ENCODE measurements around the gene CLMN. TPM values are rescaled to one million over a fixed set of nuclear protein-coding genes. Genes with fewer than 3 reads are reported as not detected.
"Not testable (repeated sequence)": the region's sequence is repeated elsewhere in the genome, so short reads cannot be mapped to it uniquely, and the experiment has no call there.

Gene CLMN
- total RNA-seq, 2 experiments from 2014 or later: 0.75 to 1.5 TPM

DNA sequence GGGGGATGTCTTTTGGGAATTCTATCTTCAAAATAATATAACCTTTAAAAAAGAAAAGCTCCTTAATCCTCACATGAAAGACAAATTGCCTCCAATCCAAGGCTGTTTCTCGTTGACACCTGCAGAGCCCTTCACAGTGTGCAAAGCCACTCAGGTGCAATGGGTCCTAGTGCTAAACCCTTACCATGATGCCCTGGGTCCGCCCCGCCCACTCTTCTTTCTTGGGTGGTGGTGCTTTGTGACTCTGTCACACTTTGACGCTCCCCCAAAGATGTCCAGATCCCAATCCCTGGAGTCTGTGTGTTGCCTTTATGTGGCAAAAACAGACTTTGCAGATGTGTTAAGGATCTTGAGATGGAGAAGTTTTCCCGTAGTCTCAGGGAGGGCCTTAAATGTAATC lies 29.7 kb downstream of the CLMN start:
- intact Hi-C loops (cut with DNase I, micrococcal nuclease): no loop called here
- no peaks in the 10 kb centered on the region for H3K9me3 Mint-ChIP-seq (ENCODE audit: low read depth)
- ChIA-PET CTCF (no interaction called here), POLR2A (no interaction called here)
- no peak for ATAC-seq
- peaks cover 11% of the 10 kb centered on the region for H3K27me3 Mint-ChIP-seq
- no peak overlapping the region for H3K27ac Mint-ChIP-seq
- H3K4me1 Mint-ChIP-seq: no peaks in the 10 kb centered on the region
- H3K36me3 Mint-ChIP-seq (ENCODE audit: low read depth): no peaks in the 10 kb centered on the region
- DNase-seq: no peak
- no peak overlapping the region for H3K4me3 Mint-ChIP-seq

DNA sequence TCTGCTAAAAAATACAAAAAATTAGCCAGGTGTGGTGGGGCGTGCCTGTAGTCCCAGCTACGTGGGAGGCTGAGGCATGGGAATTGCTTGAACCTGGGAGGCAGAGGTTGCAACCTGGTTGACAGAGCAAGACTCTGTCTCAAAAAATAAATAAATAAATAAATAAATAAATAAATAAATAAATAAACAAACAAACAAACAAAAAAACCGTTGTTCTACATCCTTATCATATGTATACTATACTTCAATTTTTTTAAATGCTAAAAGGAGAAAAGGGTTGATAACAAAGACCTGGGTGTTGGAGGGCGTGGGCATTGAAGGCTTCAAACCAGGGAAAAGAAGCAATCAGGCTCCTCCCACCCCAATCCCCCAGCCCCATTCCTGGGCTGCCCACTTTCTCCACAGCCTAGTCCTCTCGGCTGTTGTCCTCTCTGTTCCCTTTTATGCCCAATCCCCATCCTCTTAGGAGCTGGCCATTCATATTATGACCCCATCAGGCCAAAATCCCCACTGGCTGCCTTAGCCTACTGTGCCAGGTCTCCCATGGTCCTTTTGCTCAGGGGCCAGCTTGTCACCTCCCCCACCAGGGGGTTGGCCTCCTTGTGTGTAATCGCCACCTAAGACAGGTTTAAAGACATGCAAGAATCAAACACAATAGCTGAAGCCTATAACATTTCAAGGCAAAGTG lies 30.2 kb downstream of the CLMN start:
- ChIA-PET CTCF (no interaction called here), POLR2A (no interaction called here)
- peaks cover 9% of the 10 kb centered on the region for H3K27me3 Mint-ChIP-seq
- ATAC-seq: no peak
- H3K4me3 Mint-ChIP-seq: no peak overlapping the region
- H3K9me3 Mint-ChIP-seq (ENCODE audit: low read depth): no peaks in the 10 kb centered on the region
- H3K36me3 Mint-ChIP-seq (ENCODE audit: low read depth): no peaks in the 10 kb centered on the region
- H3K27ac Mint-ChIP-seq: no peak overlapping the region
- intact Hi-C loops (cut with DNase I, micrococcal nuclease): no loop called here
- no peak for DNase-seq
- H3K4me1 Mint-ChIP-seq: no peaks in the 10 kb centered on the region

DNA sequence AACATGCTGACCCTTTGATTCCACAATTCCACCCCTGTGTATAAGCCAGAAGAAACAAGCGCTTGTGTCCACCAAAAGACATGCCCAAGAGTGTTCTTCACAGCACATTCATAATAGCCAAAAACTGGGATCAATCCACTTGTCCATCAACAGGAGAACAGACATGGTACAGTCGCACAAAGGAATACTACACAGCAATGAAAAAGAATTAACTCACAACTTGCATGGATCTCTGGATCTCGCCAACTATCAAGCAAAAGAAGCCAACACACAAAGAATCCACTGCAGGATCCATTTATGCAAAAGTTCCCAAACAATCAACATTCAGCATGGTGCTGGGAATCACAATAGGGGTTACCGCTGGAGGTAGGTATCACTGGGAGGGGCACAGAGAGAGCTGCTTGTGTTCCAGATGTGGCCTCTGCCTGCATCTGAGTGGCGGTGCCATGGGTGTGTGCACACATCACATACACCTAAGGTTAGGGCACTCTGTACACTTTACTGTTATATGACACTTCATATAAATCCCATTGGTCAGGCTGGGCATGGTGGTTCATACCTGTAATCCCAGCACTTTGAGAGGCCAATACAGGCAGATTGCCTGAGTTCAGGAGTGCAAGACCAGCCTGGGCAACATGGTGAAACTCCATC lies 30.9 kb downstream of the CLMN start:
- no peak for ATAC-seq
- CTCF ChIA-PET: interaction anchor here (0.6 kb wide), 1 partner anchor 63 kb away, joined by 4 read pairs; no protein-coding TSS in a partner anchor
- DNase-seq: no peak
- Mint-ChIP-seq H3K4me3 (no peak overlapping the region), H3K4me1 (no peaks in the 10 kb centered on the region), H3K9me3 (ENCODE audit: low read depth) (no peaks in the 10 kb centered on the region), H3K27me3 (peaks cover 9% of the 10 kb centered on the region), H3K36me3 (ENCODE audit: low read depth) (no peaks in the 10 kb centered on the region), H3K27ac (no peak overlapping the region)
- intact Hi-C loops (cut with DNase I, micrococcal nuclease): no loop called here
- POLR2A ChIA-PET: no interaction called here

DNA sequence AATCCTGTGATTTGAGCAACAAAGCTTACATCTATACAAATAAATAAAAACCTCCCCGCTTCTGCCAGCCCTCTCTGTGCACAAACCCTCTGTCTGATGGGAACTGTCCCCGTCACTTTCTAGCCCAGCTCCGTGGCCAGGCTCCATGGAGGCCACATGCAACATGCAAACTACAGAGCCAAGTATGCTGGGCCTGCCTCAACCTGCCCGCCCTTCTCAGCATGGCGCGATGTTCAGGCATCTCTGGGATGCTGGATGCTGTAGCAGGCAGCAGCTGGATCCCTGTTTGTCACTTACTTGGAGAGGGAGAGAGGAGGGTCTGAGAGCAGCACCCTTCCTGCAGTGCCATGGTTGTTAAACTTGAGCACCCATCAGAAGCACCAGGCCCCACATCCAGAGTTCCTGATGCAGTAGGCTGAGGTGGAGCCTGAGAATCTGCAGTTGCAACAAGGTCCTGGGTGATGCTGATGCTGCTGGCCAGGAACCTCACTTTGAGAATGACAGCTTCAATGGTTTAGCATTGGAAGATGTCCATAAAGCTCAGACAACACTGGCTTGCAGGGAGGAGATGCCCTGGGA lies 32.4 kb downstream of the CLMN start:
- ATAC-seq: no peak
- Mint-ChIP-seq H3K4me1 (no peaks in the 10 kb centered on the region), H3K9me3 (ENCODE audit: low read depth) (no peaks in the 10 kb centered on the region), H3K27me3 (peaks cover 9% of the 10 kb centered on the region), H3K36me3 (ENCODE audit: low read depth) (no peaks in the 10 kb centered on the region), H3K27ac (no peak overlapping the region), H3K4me3 (no peak overlapping the region)
- ChIA-PET POLR2A (no interaction called here), CTCF (no interaction called here)
- intact Hi-C loops (cut with DNase I, micrococcal nuclease): no loop called here
- no peak for DNase-seq

DNA sequence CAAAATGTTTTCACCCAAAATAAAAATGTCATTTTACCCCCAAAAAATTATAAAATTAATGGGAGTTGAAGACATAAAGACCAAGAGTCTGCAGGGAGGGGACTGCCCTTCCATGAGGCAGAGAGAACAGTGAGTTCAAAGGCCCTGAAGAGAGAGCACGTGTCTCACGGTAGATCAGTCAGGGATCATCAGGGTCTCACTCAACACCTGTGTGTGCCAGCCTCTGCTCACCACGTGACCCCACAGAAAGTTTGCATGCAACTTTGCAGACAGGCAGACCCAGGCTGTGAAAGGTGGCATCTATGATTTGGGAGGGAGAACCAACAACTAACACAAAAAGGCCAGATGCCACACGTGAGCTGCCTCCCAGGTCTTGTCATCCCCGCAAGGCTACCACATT lies 33.1 kb downstream of the CLMN start:
- ATAC-seq: no peak
- Mint-ChIP-seq H3K9me3 (ENCODE audit: low read depth) (no peaks in the 10 kb centered on the region), H3K4me3 (no peak overlapping the region), H3K36me3 (ENCODE audit: low read depth) (no peaks in the 10 kb centered on the region), H3K27me3 (peaks cover 9% of the 10 kb centered on the region), H3K4me1 (no peaks in the 10 kb centered on the region), H3K27ac (no peak overlapping the region)
- intact Hi-C loops (cut with DNase I, micrococcal nuclease): no loop called here
- ChIA-PET POLR2A (no interaction called here), CTCF (no interaction called here)
- no peak for DNase-seq

DNA sequence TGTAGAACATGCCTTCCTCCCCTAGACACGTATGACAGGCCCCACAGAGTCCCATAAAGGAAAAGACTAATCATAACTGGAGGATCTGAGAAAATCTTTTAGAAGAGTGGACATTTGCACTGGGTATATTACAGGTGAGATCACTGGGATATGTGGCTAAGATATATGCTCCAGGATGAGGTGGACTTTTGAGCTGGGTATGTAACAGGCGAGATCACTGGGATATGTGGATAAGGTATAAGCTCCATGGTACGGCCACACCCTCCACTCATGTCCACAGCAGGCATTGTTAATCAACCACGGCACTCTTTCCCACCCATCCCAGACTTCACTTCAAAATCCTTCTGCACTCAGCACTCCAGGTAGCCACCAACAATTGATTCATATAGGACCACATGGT lies 34.1 kb downstream of the CLMN start:
- Mint-ChIP-seq H3K9me3 (ENCODE audit: low read depth) (no peaks in the 10 kb centered on the region), H3K36me3 (ENCODE audit: low read depth) (no peaks in the 10 kb centered on the region), H3K4me1 (no peaks in the 10 kb centered on the region), H3K27ac (no peak overlapping the region), H3K4me3 (no peak overlapping the region), H3K27me3 (peaks cover 9% of the 10 kb centered on the region)
- ChIA-PET POLR2A (no interaction called here), CTCF (no interaction called here)
- intact Hi-C loops (cut with DNase I, micrococcal nuclease): no loop called here
- DNase-seq (no peak), ATAC-seq (no peak)

DNA sequence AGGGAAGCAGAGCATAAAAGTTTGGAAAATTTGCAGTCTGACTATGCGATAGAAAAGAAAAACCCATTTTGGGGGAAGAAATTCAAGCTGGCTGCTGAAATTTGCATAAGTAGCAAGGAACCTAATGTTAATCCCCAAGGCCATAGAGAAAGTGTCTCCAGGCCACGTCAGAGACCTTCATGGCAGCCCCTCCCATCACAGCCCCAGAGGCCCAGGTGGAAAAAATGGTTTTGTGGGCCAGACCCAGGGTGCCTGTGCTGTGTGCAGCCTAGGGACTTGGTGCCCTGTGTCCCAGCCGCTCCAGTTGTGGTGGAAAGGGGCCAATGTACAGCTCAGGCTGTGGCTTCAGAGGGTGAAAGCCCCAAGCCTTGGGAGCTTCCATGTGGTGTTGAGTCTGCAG lies 35.9 kb downstream of the CLMN start:
- H3K4me3 Mint-ChIP-seq; POLR2A ChIA-PET; H3K27me3 Mint-ChIP-seq; H3K4me1 Mint-ChIP-seq; H3K27ac Mint-ChIP-seq; DNase-seq; ATAC-seq; H3K36me3 Mint-ChIP-seq (ENCODE audit: low read depth); H3K9me3 Mint-ChIP-seq (ENCODE audit: low read depth); intact Hi-C loops (cut with DNase I, micrococcal nuclease); CTCF ChIA-PET: not testable (repeated sequence)

DNA sequence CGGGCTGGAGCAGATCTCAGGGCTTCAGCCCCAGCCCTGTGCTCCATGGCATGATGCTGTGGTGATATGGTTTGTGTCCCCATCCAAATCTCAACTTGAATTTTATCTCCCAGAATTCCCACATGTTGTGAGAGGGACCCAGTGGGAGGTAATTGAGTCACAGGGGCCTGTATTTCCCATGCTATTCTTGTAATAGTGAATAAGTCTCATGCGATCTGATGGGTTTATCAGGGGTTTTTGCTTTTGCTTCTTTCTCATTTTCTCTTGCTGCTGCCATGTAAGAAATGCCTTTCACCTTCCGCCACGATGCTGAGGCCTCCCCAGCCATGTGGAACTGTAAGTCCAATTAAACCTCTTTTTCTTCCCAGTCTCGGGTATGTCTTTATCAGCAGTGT lies 36.7 kb downstream of the CLMN start:
- ATAC-seq; H3K27ac Mint-ChIP-seq; H3K4me3 Mint-ChIP-seq; POLR2A ChIA-PET; H3K9me3 Mint-ChIP-seq (ENCODE audit: low read depth); intact Hi-C loops (cut with DNase I, micrococcal nuclease); H3K36me3 Mint-ChIP-seq (ENCODE audit: low read depth); DNase-seq; H3K4me1 Mint-ChIP-seq; H3K27me3 Mint-ChIP-seq; CTCF ChIA-PET: not testable (repeated sequence)

DNA sequence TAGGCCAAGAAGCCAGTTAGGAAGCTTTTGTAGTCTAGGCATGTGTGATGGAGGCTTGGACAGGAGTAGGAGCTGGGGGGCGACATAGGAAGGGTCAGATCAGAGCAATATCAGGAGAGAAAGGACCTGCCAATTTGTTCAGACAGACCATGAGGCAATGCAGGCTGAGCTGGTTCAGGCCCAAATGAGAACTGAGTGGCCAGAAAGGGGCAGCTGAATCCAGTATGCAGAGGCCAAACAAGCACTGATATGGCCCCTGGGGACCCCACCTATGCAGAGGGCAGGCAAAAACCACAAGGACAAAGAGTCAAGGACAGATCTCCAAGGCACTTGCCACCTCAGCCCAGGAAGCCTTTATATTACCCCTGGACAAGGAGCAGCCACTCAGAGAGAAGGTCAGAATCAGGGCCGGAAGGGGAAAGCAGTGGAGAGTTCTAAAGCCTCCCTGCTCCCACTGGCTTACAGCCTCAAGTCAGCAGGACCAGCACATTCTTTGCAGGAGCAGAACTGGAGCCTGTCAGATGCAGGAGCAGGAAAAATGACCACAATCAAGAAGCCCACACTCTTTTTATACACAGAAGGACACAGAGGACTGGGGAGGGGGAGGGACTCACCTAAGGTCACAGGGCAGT lies 37.2 kb downstream of the CLMN start:
- ChIA-PET CTCF (interaction anchor here (0.7 kb wide), 1 partner anchor 11 kb away, joined by 5 read pairs; no protein-coding TSS in a partner anchor), POLR2A (no interaction called here)
- ATAC-seq: no peak
- intact Hi-C loops (cut with DNase I, micrococcal nuclease): no loop called here
- DNase-seq: no peak
- Mint-ChIP-seq H3K27ac (no peak overlapping the region), H3K27me3 (no peaks in the 10 kb centered on the region), H3K9me3 (ENCODE audit: low read depth) (no peaks in the 10 kb centered on the region), H3K36me3 (ENCODE audit: low read depth) (no peaks in the 10 kb centered on the region), H3K4me3 (no peak overlapping the region), H3K4me1 (no peaks in the 10 kb centered on the region)

DNA sequence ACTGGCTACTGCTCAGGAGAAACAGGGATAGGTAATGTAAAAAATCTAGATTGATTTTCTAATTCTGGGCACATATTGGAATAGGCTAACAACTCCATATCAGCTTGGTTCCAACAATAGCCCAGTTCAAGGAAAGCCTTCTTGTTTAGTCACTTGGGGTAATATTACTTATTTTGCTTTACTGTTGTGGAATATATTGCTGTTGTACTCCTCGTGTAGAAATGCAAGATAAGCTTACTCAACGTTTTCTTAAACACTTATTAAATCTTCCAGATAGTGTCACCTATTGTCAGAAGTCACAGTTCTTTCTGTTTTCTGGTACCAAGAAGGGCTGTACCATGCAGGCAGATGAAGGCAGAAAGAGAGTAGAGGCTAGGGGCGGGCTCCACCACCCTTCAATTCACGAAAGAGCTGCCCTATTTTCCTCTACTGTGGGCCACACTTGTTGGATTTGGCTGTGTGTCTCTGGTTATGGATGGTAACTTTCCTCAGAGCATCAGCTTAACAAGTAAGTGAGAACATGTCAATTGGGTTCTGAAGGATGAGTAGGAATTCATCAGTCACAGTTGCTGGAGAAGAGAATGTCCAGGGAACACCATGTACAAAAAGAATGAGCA lies 38.0 kb downstream of the CLMN start:
- Mint-ChIP-seq H3K4me1 (no peaks in the 10 kb centered on the region), H3K36me3 (ENCODE audit: low read depth) (no peaks in the 10 kb centered on the region), H3K9me3 (ENCODE audit: low read depth) (no peaks in the 10 kb centered on the region), H3K27ac (no peak overlapping the region), H3K27me3 (no peaks in the 10 kb centered on the region), H3K4me3 (no peak overlapping the region)
- intact Hi-C loops (cut with DNase I, micrococcal nuclease): no loop called here
- CTCF ChIA-PET: interaction anchor here (0.7 kb wide), 1 partner anchor 10 kb away, joined by 5 read pairs; no protein-coding TSS in a partner anchor
- no peak for ATAC-seq
- POLR2A ChIA-PET: no interaction called here
- DNase-seq: no peak

DNA sequence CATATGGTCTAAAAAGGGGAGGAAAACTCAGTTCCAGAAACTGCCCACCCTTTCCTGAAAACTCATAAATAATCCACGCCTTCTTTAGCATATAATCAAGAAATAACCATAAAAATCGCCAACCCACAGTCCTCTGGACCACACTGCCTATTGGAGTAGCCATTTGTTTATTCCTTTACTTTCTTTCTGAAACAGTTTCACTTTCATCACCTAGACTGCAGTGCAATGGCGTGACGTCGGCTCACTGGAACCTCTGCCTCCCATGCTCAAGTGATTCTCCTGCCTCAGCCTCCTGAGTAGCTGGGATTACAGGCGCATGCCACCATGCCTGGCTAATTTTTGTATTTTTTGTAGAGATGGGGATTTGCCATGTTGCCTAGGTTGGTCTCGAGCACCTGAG lies 44.2 kb downstream of the CLMN start:
- Mint-ChIP-seq H3K4me3 (no peak overlapping the region), H3K36me3 (ENCODE audit: low read depth) (no peaks in the 10 kb centered on the region), H3K27ac (no peak overlapping the region), H3K27me3 (no peaks in the 10 kb centered on the region), H3K9me3 (ENCODE audit: low read depth) (no peaks in the 10 kb centered on the region), H3K4me1 (no peaks in the 10 kb centered on the region)
- DNase-seq: no peak
- POLR2A ChIA-PET: no interaction called here
- ATAC-seq: no peak
- CTCF ChIA-PET: no interaction called here
- intact Hi-C loops (cut with DNase I, micrococcal nuclease): no loop called here

DNA sequence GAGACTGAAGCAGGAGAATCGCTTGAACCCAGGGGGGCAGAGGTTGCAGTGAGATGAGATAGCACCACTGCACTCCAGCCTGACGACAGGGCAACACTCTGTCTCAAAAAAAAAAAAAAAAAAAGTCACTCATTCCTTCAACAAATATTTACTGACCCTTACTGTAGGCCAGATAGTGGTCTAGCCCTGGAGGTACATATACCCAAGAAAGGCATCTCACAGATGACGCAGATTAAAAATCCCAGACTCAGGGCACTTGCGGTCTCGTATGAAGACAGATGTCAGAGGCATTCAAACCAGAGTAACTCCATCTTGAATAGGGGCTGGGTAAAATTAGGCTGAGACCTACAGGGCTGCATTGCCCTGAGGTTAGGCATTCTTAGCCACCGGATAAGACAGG lies 44.8 kb downstream of the CLMN start:
- no peak for DNase-seq
- ChIA-PET POLR2A (no interaction called here), CTCF (no interaction called here)
- Mint-ChIP-seq H3K4me3 (no peak overlapping the region), H3K36me3 (ENCODE audit: low read depth) (no peaks in the 10 kb centered on the region), H3K27ac (no peak overlapping the region), H3K4me1 (no peaks in the 10 kb centered on the region), H3K9me3 (ENCODE audit: low read depth) (no peaks in the 10 kb centered on the region), H3K27me3 (no peaks in the 10 kb centered on the region)
- intact Hi-C loops (cut with DNase I, micrococcal nuclease): no loop called here
- no peak for ATAC-seq

All from activated CD4-positive, alpha-beta T cell treated with anti-CD3 and anti-CD28 coated beads for 36 hours (primary cell).